DND-41 (cell line): Measurements from ENCODE around the gene VHLL.

Source experiments
- EZH2 ChIP-seq: IDR thresholded peaks from 3 replicates; pipeline ENCODE4 v1.6.1; 2012; ENCODE audit warnings: borderline replicate concordance, low read depth, mild to moderate bottlenecking, moderate library complexity, low read length, inconsistent platforms; ENCODE audit not compliant: severe bottlenecking
- TF ChIP-seq, protein P1 (sequence below): IDR thresholded peaks from 2 replicates; pipeline ENCODE4 v1.5.1; 2012; ENCODE audit warnings: borderline replicate concordance, low read length, moderate library complexity, mild to moderate bottlenecking; ENCODE audit not compliant: poor library complexity, severe bottlenecking; ENCODE audit errors: extremely low read depth

DNA sequence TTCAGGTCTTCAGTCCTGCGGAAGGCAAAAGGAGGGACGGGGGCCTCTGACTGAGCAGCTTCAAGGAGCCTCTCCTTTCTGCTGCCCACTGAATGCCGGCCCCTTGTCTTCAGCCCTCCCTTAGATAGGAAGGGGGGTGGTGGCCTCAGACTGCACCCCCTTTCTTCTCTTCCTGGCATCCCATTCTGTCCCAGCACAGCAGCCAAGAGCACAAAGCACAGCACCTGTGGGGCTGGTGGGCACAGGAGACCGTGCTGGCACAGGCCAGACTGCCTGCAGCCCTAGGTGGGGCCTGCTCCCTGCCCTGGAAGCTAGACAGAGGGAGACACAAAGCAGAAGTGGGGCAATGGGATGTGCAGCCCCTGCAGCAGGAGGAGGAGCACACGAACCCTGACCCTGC is 49.5 kb downstream of the VHLL start:
- TF ChIP-seq, protein P1, sequence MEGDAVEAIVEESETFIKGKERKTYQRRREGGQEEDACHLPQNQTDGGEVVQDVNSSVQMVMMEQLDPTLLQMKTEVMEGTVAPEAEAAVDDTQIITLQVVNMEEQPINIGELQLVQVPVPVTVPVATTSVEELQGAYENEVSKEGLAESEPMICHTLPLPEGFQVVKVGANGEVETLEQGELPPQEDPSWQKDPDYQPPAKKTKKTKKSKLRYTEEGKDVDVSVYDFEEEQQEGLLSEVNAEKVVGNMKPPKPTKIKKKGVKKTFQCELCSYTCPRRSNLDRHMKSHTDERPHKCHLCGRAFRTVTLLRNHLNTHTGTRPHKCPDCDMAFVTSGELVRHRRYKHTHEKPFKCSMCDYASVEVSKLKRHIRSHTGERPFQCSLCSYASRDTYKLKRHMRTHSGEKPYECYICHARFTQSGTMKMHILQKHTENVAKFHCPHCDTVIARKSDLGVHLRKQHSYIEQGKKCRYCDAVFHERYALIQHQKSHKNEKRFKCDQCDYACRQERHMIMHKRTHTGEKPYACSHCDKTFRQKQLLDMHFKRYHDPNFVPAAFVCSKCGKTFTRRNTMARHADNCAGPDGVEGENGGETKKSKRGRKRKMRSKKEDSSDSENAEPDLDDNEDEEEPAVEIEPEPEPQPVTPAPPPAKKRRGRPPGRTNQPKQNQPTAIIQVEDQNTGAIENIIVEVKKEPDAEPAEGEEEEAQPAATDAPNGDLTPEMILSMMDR: no peak
- TF ChIP-seq EZH2: no peak
